ENCODE data around the gene ZBP1.

ZBP1 gene

DNA sequence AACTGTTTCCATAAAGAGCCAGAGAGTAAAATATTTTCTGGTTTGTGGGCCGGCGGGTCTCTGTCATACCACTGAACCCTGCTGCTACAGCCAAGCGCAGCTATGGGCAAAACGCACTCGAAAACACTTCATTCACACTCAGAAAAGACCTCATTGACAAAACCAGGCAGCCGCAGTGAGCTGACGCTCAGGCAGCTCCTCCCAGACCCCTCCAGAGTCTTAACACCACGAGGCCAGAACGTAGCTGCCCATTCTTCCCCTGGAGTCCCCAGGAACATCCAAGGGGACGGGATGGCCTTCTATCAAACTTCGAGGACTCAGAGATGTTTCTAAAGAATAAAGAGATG, 35.6 kb upstream of the ZBP1 start:
- Histone ChIP-seq H3K4me2 (ENCODE audit: low read length) (no peak overlapping the region), H3K79me2 (ENCODE audit: control insufficient read depth, low read length) (no peaks in the 10 kb centered on the region), H3K36me3 (ENCODE audit: control insufficient read depth, low read length) (peaks cover 14% of the 10 kb centered on the region), H3K27me3 (ENCODE audit: control insufficient read depth, low read length) (no peaks in the 10 kb centered on the region), H3K9me2 (replicated peaks; ENCODE audit: control insufficient read depth, low read length) (no peaks in the 10 kb centered on the region), H3K4me3 (ENCODE audit: low read length) (no peak overlapping the region), H3K27ac (ENCODE audit: low read depth, low read length) (no peak overlapping the region), H4K20me1 (ENCODE audit: control insufficient read depth, insufficient read depth, low read depth, low read length) (no peaks in the 10 kb centered on the region), H3K9me3 (ENCODE audit: control insufficient read depth, insufficient read depth, low read length) (no peaks in the 10 kb centered on the region), H3K4me1 (ENCODE audit: control insufficient read depth, low read length) (peaks cover 34% of the 10 kb centered on the region), H3F3A (ENCODE audit: control insufficient read depth, insufficient read depth) (no peaks in the 10 kb centered on the region)
- no peak for TF ChIP-seq EZH2phosphoT487 (IDR thresholded peaks at IDR 0.05; ENCODE audit: borderline replicate concordance, low read length)
- TF ChIP-seq, protein P1, sequence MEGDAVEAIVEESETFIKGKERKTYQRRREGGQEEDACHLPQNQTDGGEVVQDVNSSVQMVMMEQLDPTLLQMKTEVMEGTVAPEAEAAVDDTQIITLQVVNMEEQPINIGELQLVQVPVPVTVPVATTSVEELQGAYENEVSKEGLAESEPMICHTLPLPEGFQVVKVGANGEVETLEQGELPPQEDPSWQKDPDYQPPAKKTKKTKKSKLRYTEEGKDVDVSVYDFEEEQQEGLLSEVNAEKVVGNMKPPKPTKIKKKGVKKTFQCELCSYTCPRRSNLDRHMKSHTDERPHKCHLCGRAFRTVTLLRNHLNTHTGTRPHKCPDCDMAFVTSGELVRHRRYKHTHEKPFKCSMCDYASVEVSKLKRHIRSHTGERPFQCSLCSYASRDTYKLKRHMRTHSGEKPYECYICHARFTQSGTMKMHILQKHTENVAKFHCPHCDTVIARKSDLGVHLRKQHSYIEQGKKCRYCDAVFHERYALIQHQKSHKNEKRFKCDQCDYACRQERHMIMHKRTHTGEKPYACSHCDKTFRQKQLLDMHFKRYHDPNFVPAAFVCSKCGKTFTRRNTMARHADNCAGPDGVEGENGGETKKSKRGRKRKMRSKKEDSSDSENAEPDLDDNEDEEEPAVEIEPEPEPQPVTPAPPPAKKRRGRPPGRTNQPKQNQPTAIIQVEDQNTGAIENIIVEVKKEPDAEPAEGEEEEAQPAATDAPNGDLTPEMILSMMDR (IDR thresholded peaks at IDR 0.05; ENCODE audit: low read depth, low read length, poor library complexity, severe bottlenecking), result no peak

- Histone ChIP-seq H3K36me3 (ENCODE audit: control insufficient read depth, low read length) (peaks cover 14% of the 10 kb centered on the region), H3K79me2 (ENCODE audit: control insufficient read depth, low read length) (no peaks in the 10 kb centered on the region), H3F3A (ENCODE audit: control insufficient read depth, insufficient read depth) (no peaks in the 10 kb centered on the region), H3K4me2 (ENCODE audit: low read length) (no peak overlapping the region), H3K9me2 (replicated peaks; ENCODE audit: control insufficient read depth, low read length) (no peaks in the 10 kb centered on the region), H3K4me1 (ENCODE audit: control insufficient read depth, low read length) (peaks cover 34% of the 10 kb centered on the region), H3K4me3 (ENCODE audit: low read length) (no peak overlapping the region), H3K9me3 (ENCODE audit: control insufficient read depth, insufficient read depth, low read length) (no peaks in the 10 kb centered on the region), H4K20me1 (ENCODE audit: control insufficient read depth, insufficient read depth, low read depth, low read length) (no peaks in the 10 kb centered on the region), H3K27me3 (ENCODE audit: control insufficient read depth, low read length) (no peaks in the 10 kb centered on the region), H3K27ac (ENCODE audit: low read depth, low read length) (no peak overlapping the region)
- TF ChIP-seq, protein P1 (IDR thresholded peaks at IDR 0.05; ENCODE audit: low read depth, low read length, poor library complexity, severe bottlenecking), result no peak
- no peak for TF ChIP-seq EZH2phosphoT487 (IDR thresholded peaks at IDR 0.05; ENCODE audit: borderline replicate concordance, low read length)
These were observed 35.0 kb upstream of the ZBP1 start for GRCh38 chr20:57654998-57655808.

DNA sequence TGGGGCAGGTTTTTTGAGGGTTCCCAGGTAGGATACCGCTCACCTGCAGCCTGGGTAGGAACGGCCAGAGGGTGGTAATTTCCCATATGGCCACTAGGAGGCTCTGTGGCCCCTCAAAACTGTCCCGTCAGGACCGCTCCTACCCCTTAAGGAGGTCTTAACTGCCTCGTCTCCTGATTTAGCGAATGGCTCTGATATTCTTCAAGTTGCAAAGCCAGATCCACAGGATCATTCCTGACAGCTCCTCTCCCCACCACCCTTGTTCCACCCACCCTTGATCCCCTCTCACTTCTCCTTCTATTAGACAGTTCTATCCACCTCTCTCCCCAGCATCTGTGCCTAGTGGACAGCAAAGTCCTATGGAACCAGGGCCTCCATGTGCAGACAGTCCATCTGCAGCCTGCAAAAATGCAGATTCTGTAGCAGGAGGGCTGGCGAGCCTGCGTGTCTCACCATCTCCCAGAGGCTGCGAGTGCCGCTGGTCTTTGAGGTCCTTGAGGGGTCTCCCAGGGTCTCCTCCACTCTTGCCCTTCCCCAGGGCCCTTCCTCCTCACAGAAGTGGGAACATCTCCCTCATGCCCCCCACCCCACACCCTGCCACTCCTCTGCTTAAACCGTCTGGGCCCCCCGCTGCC, 34.3 kb upstream of the ZBP1 start:
- H3K4me2 ChIP-seq (ENCODE audit: low read length), result no peak overlapping the region

More for the DNA sequence above, 34.3 kb upstream of the ZBP1 start:
- TF ChIP-seq, protein P1 (IDR thresholded peaks at IDR 0.05; ENCODE audit: low read depth, low read length, poor library complexity, severe bottlenecking), result peak; percentile 89
- TF ChIP-seq EZH2phosphoT487 (IDR thresholded peaks at IDR 0.05; ENCODE audit: borderline replicate concordance, low read length), result no peak
- Histone ChIP-seq H3K4me3 (ENCODE audit: low read length) (no peak overlapping the region), H4K20me1 (ENCODE audit: control insufficient read depth, insufficient read depth, low read depth, low read length) (no peaks in the 10 kb centered on the region), H3K27me3 (ENCODE audit: control insufficient read depth, low read length) (no peaks in the 10 kb centered on the region), H3K9me3 (ENCODE audit: control insufficient read depth, insufficient read depth, low read length) (no peaks in the 10 kb centered on the region), H3K36me3 (ENCODE audit: control insufficient read depth, low read length) (peaks cover 14% of the 10 kb centered on the region), H3K4me1 (ENCODE audit: control insufficient read depth, low read length) (peaks cover 32% of the 10 kb centered on the region), H3F3A (ENCODE audit: control insufficient read depth, insufficient read depth) (no peaks in the 10 kb centered on the region), H3K79me2 (ENCODE audit: control insufficient read depth, low read length) (no peaks in the 10 kb centered on the region), H3K27ac (ENCODE audit: low read depth, low read length) (no peak overlapping the region), H3K9me2 (replicated peaks; ENCODE audit: control insufficient read depth, low read length) (no peaks in the 10 kb centered on the region)
